Sigmoid colon (tissue), 7 donors: ENCODE measurements around the gene WNT6. TPM values are rescaled to one million over a fixed set of nuclear protein-coding genes. Genes with fewer than 3 reads are reported as not detected.

Experiments used
- DNase-seq: peaks from one replicate; pipeline ENCODE4 v3.0.0-alpha.2; 2019
- H3K27ac ChIP-seq, 4 donors: fragments of 200-600 bp; sonication (generic); one replicate each; pipeline ENCODE4 v1.5.1; 2016 to 2019; ENCODE audit warnings: mild to moderate bottlenecking in 1 of 4
- H3K27me3 ChIP-seq, 3 donors: fragments of 200-600 bp; sonication (generic); one replicate each; pipeline ENCODE4 v1.5.1; 2019; ENCODE audit warnings: mild to moderate bottlenecking in 1 of 3
- H3K36me3 ChIP-seq, 4 donors: fragments of 200-600 bp; sonication (generic); one replicate each; pipeline ENCODE4 v1.5.1; 2016 to 2019
- H3K4me1 ChIP-seq, 4 donors: fragments of 200-600 bp; sonication (generic); one replicate each; pipeline ENCODE4 v1.5.1; 2017 to 2019
- H3K4me3 ChIP-seq, 4 donors: fragments of 200-600 bp; sonication (generic); one replicate each; pipeline ENCODE4 v1.5.1; 2017 to 2019; ENCODE audit warnings: mild to moderate bottlenecking in 2 of 4, moderate library complexity in 1 of 4
- H3K9me3 ChIP-seq, 4 donors: fragments of 200-600 bp in 3 of 4; sonication (generic) in 3 of 4; one replicate each; pipeline versions ENCODE4 v1.5.1 to v1.6.1; 2013 to 2019
- EP300 ChIP-seq, 4 donors: sonication (generic); formaldehyde crosslinking; IDR thresholded peaks; one replicate each; pipeline ENCODE4 v1.6.1; 2017; ENCODE audit warnings: antibody characterized with exemption in 4 of 4
- POLR2A ChIP-seq, 2 donors: fragments of 450-650 bp; IDR thresholded peaks; one replicate each; pipeline ENCODE4 v1.6.1; 2016; ENCODE audit warnings: antibody characterized with exemption in 2 of 2, mild to moderate bottlenecking in 2 of 2, moderate library complexity in 2 of 2
- POLR2AphosphoS5 ChIP-seq, 4 donors: sonication (generic); formaldehyde crosslinking; IDR thresholded peaks; one replicate each; pipeline ENCODE4 v1.6.1; 2017; ENCODE audit warnings: antibody characterized with exemption in 4 of 4
- WGBS, 2 donors: extraction: QIAGEN DNeasy Blood & Tissue Kit; methylation state at CpG; one replicate each; pipeline ENCODE4 v1.1.7; 2013; 5-methylcytosine and 5-hydroxymethylcytosine counted together
- intact Hi-C: fragments of 100-400 bp; cut with DNase I; formaldehyde crosslinking; loops from one replicate; pipeline ENCODE4 v1.15.1; 2023
- polyA plus RNA-seq, 3 donors: library from polyadenylated mRNA; stranded (reverse); fragments of 200-250 nt; gene quantifications; one replicate each; pipeline ENCODE4 v1.2.3, GENCODE V29; 2013
- total RNA-seq, 4 donors: library from RNA; depleted of rRNA; stranded (reverse); fragments of >200 nt; gene quantifications; one replicate each; pipeline ENCODE4 v1.1.0, GENCODE V29; 2016
- TF ChIP-seq, protein P1 (sequence below), 4 experiments: fragments of 450-650 bp in 3 of 4; fragments of 200-600 bp in 1 of 4; IDR thresholded peaks; one replicate each; pipeline ENCODE4 v1.5.1; 2016 to 2019; ENCODE audit warnings: antibody characterized with exemption in 4 of 4, mild to moderate bottlenecking in 3 of 4, moderate library complexity in 2 of 4
- donor health status: healthy with polysubstance abuse.
- donor health status: Bipolar disorder and iron deficiency.
- donor health status: healthy.

The WNT6 gene
- total and polyA plus RNA-seq, 7 donors, result 1.5 to 3.9 (median 2.9) TPM; not detected in 2

GRCh38 chr2:218871345-218872302 is 12.0 kb downstream of the WNT6 start:
- H3K27me3 ChIP-seq, result peaks cover 28 to 98% (median 67%) of the 10 kb centered on the region in 3 donors
- H3K36me3 ChIP-seq, result no peaks in the 10 kb centered on the region
- intact Hi-C loops, result no loop called here
- no peaks in the 10 kb centered on the region for H3K9me3 ChIP-seq
- no peak overlapping the region for H3K27ac ChIP-seq
- no peak for TF ChIP-seq EP300 (IDR thresholded peaks at IDR 0.05)
- no peak for TF ChIP-seq POLR2A (IDR thresholded peaks at IDR 0.05)
- TF ChIP-seq, protein P1, sequence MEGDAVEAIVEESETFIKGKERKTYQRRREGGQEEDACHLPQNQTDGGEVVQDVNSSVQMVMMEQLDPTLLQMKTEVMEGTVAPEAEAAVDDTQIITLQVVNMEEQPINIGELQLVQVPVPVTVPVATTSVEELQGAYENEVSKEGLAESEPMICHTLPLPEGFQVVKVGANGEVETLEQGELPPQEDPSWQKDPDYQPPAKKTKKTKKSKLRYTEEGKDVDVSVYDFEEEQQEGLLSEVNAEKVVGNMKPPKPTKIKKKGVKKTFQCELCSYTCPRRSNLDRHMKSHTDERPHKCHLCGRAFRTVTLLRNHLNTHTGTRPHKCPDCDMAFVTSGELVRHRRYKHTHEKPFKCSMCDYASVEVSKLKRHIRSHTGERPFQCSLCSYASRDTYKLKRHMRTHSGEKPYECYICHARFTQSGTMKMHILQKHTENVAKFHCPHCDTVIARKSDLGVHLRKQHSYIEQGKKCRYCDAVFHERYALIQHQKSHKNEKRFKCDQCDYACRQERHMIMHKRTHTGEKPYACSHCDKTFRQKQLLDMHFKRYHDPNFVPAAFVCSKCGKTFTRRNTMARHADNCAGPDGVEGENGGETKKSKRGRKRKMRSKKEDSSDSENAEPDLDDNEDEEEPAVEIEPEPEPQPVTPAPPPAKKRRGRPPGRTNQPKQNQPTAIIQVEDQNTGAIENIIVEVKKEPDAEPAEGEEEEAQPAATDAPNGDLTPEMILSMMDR (IDR thresholded peaks at IDR 0.05), result no peak
- no peak for TF ChIP-seq POLR2AphosphoS5 (IDR thresholded peaks at IDR 0.05)
- whole genome bisulfite sequencing, 2 donors, result 2 to 4% methylated on average over 60 of the region's 60 CpGs
- peaks cover 0 to 20% (median 17%) of the 10 kb centered on the region in 4 donors for H3K4me1 ChIP-seq
- H3K4me3 ChIP-seq, result peak overlapping the region in 2 of 4 donors; percentile 28 to 30
- DNase-seq, result no peak

- no peak overlapping the region for H3K4me3 ChIP-seq
- H3K36me3 ChIP-seq, result no peaks in the 10 kb centered on the region
- DNase-seq, result no peak
- no peaks in the 10 kb centered on the region for H3K9me3 ChIP-seq
- peaks cover 0 to 20% (median 17%) of the 10 kb centered on the region in 4 donors for H3K4me1 ChIP-seq
- intact Hi-C loops, result no loop called here
- 14 to 17% methylated on average over 22 of the region's 22 CpGs for WGBS, 2 donors
- peaks cover 35 to 98% (median 72%) of the 10 kb centered on the region in 3 donors for H3K27me3 ChIP-seq
- TF ChIP-seq POLR2A (IDR thresholded peaks at IDR 0.05) (no peak), EP300 (IDR thresholded peaks at IDR 0.05) (no peak)
- H3K27ac ChIP-seq, result no peak overlapping the region
Observed at GRCh38 chr2:218872645-218873358, 13.2 kb downstream of the WNT6 start.

DNA sequence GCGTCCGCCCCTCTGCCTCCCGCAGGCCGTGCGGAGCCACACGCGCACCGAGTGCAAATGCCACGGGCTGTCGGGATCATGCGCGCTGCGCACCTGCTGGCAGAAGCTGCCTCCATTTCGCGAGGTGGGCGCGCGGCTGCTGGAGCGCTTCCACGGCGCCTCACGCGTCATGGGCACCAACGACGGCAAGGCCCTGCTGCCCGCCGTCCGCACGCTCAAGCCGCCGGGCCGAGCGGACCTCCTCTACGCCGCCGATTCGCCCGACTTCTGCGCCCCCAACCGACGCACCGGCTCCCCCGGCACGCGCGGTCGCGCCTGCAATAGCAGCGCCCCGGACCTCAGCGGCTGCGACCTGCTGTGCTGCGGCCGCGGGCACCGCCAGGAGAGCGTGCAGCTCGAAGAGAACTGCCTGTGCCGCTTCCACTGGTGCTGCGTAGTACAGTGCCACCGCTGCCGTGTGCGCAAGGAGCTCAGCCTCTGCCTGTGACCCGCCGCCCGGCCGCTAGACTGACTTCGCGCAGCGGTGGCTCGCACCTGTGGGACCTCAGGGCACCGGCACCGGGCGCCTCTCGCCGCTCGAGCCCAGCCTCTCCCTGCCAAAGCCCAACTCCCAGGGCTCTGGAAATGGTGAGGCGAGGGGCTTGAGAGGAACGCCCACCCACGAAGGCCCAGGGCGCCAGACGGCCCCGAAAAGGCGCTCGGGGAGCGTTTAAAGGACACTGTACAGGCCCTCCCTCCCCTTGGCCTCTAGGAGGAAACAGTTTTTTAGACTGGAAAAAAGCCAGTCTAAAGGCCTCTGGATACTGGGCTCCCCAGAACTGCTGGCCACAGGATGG is 14.0 kb downstream of the WNT6 start:
- Histone ChIP-seq H3K36me3 (no peaks in the 10 kb centered on the region), H3K27ac (no peak overlapping the region), H3K9me3 (no peaks in the 10 kb centered on the region), H3K4me1 (peaks cover 0 to 20% (median 17%) of the 10 kb centered on the region in 4 donors), H3K27me3 (peaks cover 39 to 99% (median 80%) of the 10 kb centered on the region in 3 donors), H3K4me3 (no peak overlapping the region)
- TF ChIP-seq EP300 (IDR thresholded peaks at IDR 0.05) (no peak), POLR2AphosphoS5 (IDR thresholded peaks at IDR 0.05) (no peak), POLR2A (IDR thresholded peaks at IDR 0.05) (no peak)
- intact Hi-C loops, result no loop called here
- WGBS, 2 donors, result 4 to 8% methylated on average over 86 of the region's 86 CpGs
- DNase-seq, result no peak

DNA sequence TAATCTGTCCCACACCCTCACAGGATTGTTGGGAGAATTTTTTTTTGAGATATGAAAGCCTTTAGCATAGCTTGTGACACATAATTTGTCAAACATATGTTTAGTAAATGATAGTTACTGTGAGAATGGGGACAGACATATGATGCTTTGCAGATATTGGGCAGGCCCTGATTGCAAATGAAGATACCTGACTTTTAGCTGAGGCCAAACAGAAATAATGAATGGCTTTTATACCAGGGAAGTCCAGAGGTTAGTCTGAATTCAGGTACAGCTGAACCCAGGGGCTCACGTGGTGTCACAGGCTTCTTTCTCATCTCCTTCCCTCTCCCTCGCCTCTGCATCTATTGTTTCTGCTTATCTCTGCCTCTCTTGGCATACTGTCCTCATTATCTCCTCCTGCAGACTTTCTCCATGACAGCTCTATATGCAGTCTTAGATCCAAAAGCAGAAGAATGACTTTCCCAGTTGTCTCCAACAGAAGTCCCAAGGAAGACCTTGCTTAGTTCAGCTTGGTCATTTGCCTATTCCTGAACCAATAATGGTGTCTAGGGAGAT is 16.2 kb downstream of the WNT6 start:
- no peaks in the 10 kb centered on the region for H3K9me3 ChIP-seq
- no peak overlapping the region for H3K27ac ChIP-seq
- WGBS, 2 donors, result 26 to 28% methylated on average over 2 of the region's 2 CpGs
- intact Hi-C loops, result loop anchor here (2.0 kb wide), 1 partner anchor 23 kb away; no protein-coding TSS in a partner anchor
- H3K4me1 ChIP-seq, result peaks cover 0 to 33% (median 30%) of the 10 kb centered on the region in 4 donors
- H3K4me3 ChIP-seq, result no peak overlapping the region
- H3K27me3 ChIP-seq, result peaks cover 58 to 99% (median 95%) of the 10 kb centered on the region in 3 donors
- TF ChIP-seq, protein P1 (IDR thresholded peaks at IDR 0.05), result no peak
- TF ChIP-seq POLR2A (IDR thresholded peaks at IDR 0.05) (no peak), POLR2AphosphoS5 (IDR thresholded peaks at IDR 0.05) (no peak), EP300 (IDR thresholded peaks at IDR 0.05) (no peak)
- no peak for DNase-seq
- no peaks in the 10 kb centered on the region for H3K36me3 ChIP-seq
